Measurements from ENCODE around the gene COL28A1.
"Not testable (repeated sequence)": the region's sequence is repeated elsewhere in the genome, so short reads cannot be mapped to it uniquely, and the experiment has no call there.

Gene COL28A1

GRCh38 chr7:7517754-7518153 lies 17.9 kb downstream of the COL28A1 start:
- no peak for DNase-seq (ENCODE audit: low read depth)

- DNase-seq (ENCODE audit: low read depth), result no peak
These were observed 19.0 kb downstream of the COL28A1 start for GRCh38 chr7:7516662-7517061.

- no peak for DNase-seq (ENCODE audit: low read depth)
These were observed 19.5 kb downstream of the COL28A1 start for GRCh38 chr7:7516156-7516555.

- no peak for DNase-seq (ENCODE audit: low read depth)
These were observed 22.6 kb downstream of the COL28A1 start for GRCh38 chr7:7512861-7513597.

- no peak for DNase-seq (ENCODE audit: low read depth)
These were observed 24.9 kb downstream of the COL28A1 start for GRCh38 chr7:7510794-7511193.

- no peak for DNase-seq (ENCODE audit: low read depth)
These were observed 29.8 kb downstream of the COL28A1 start for GRCh38 chr7:7505915-7506314.

- no peak for DNase-seq (ENCODE audit: low read depth)
These were observed 30.6 kb downstream of the COL28A1 start for GRCh38 chr7:7504910-7505704.

- DNase-seq (ENCODE audit: low read depth), result no peak
These were observed 35.8 kb downstream of the COL28A1 start for GRCh38 chr7:7499892-7500291.

- no peak for DNase-seq (ENCODE audit: low read depth)
These were observed 36.8 kb downstream of the COL28A1 start for GRCh38 chr7:7498856-7499255.

GRCh38 chr7:7496311-7496710 lies 39.4 kb downstream of the COL28A1 start:
- DNase-seq (ENCODE audit: low read depth), result no peak

GRCh38 chr7:7495171-7495570 lies 40.5 kb downstream of the COL28A1 start:
- no peak for DNase-seq (ENCODE audit: low read depth)

- no peak for DNase-seq (ENCODE audit: low read depth)
These were observed 44.6 kb downstream of the COL28A1 start for GRCh38 chr7:7491044-7491443.

- DNase-seq (ENCODE audit: low read depth), result no peak
These were observed 45.7 kb downstream of the COL28A1 start for GRCh38 chr7:7490003-7490402.

GRCh38 chr7:7489546-7489945 lies 46.1 kb downstream of the COL28A1 start:
- DNase-seq (ENCODE audit: low read depth), result no peak

GRCh38 chr7:7486362-7486761 lies 49.3 kb downstream of the COL28A1 start:
- DNase-seq (ENCODE audit: low read depth), result no peak

- DNase-seq (ENCODE audit: low read depth), result no peak
These were observed 51.6 kb downstream of the COL28A1 start for GRCh38 chr7:7484072-7484471.

GRCh38 chr7:7481802-7482201 lies 53.9 kb downstream of the COL28A1 start:
- DNase-seq (ENCODE audit: low read depth), result no peak

GRCh38 chr7:7479275-7479805 lies 56.3 kb downstream of the COL28A1 start:
- no peak for DNase-seq (ENCODE audit: low read depth)

GRCh38 chr7:7478569-7478968 lies 57.1 kb downstream of the COL28A1 start:
- DNase-seq (ENCODE audit: low read depth), result no peak

- not testable (repeated sequence) for DNase-seq (ENCODE audit: low read depth)
These were observed 58.0 kb downstream of the COL28A1 start for GRCh38 chr7:7477641-7478040.

GRCh38 chr7:7476381-7476780 lies 59.3 kb downstream of the COL28A1 start:
- no peak for DNase-seq (ENCODE audit: low read depth)

GRCh38 chr7:7475601-7476000 lies 60.1 kb downstream of the COL28A1 start:
- DNase-seq (ENCODE audit: low read depth), result no peak

- no peak for DNase-seq (ENCODE audit: low read depth)
These were observed 61.2 kb downstream of the COL28A1 start for GRCh38 chr7:7474436-7474835.

Data from stimulated activated CD8-positive, alpha-beta memory T cell treated with anti-CD3 and anti-CD28 coated beads, Interleukin-15, amount 100 ng/mL, for 24 hours (primary cell).